HG02938 (cell line): Measurements from ENCODE around the gene MUC20.

Source experiments
- ATAC-seq: cut with Tn5 transposase; IDR thresholded peaks from one replicate; pipeline ENCODE4 v1.9.1; 2021; ENCODE audit warnings: mild to moderate bottlenecking, moderate library complexity; ENCODE audit not compliant: unreplicated experiment

The MUC20 gene

DNA sequence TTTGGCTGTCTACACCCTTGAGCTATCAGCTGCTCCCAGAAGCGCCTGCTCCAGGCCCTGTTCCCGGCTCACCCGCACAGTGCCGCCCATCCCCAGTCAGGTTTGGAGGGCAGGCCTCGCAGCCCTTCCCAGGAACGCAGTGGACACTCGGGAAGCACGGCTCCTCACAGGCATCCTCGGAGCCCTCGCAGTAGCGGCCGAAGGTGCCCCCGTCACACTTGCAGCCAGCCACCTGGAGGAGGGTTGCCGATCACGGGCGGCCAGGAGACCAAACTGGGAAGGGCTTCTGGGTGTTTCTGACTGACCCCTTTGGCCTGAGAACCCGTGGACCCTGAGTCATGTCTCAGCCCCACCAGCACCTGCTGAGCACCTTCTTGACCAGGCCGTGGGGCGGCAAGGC lies 33.4 kb downstream of the MUC20 start:
- no peak for ATAC-seq

- ATAC-seq = no peak
These were observed 34.1 kb downstream of the MUC20 start for GRCh38 chr3:195754906-195755305.

- no peak for ATAC-seq
These were observed 34.6 kb downstream of the MUC20 start for GRCh38 chr3:195755391-195755790.

- ATAC-seq = no peak
These were observed 35.3 kb downstream of the MUC20 start for GRCh38 chr3:195755791-195756676.

DNA sequence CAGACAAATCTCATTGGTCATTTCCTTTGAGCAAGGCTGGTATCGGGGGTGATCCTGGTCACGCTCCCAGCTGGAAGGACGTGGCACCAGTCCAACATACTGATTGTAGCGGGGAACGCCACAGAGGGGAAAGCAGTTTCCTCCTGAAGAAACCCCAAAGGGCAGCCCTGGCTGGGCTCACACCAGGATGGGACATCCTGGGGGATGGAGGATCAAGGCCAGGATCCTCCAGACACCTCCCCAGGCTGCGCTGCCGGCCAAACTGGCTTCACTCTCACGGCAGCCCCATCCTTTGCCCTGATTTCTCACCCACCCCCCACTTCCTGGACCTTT lies 36.6 kb downstream of the MUC20 start:
- no peak for ATAC-seq

- ATAC-seq = no peak
These were observed 37.0 kb downstream of the MUC20 start for GRCh38 chr3:195757827-195758226.

- no peak for ATAC-seq
These were observed 38.1 kb downstream of the MUC20 start for GRCh38 chr3:195758721-195759353.

DNA sequence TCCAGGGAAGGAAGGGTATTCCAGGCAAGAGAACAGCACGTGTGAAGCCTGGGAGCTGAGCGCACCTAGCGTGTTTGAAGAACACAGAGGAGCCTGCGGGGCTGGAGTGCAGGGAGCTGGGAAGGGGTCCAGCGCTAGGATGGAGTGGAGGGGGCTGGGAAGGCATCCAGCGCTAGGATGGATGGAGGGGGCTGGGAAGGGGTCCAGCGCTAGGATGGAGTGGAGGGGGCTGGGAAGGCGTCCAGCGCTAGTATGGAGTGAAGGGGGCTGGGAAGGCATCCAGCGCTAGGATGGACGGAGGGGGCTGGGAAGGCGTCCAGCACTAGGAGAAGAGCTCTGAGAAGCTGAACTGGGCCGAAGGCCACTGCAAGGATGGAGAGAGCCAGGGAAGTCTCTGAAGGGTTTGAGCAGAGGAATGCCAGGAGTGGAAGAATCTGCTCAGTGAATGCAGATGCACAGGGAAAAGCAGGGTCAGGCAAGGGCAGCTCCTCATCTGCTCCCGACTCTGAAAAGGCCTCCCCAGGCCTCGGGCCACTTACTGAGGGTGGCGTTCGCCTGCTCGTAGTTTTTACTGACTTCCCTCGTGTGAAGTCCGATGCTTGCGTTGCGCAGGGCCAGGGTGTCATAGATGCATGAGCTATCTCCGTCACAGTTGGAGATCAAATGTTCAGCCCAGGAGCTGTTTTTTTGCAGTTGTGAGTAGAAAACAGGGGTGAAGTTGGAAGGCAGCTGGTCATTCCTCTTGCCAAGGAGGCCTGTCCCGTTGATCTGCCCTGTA lies 39.8 kb downstream of the MUC20 start:
- no peak for ATAC-seq

GRCh38 chr3:195761123-195761566 lies 40.4 kb downstream of the MUC20 start:
- ATAC-seq = no peak

GRCh38 chr3:195761567-195762248 lies 40.9 kb downstream of the MUC20 start:
- ATAC-seq = no peak

- no peak for ATAC-seq
These were observed 41.4 kb downstream of the MUC20 start for GRCh38 chr3:195762249-195762585.

DNA sequence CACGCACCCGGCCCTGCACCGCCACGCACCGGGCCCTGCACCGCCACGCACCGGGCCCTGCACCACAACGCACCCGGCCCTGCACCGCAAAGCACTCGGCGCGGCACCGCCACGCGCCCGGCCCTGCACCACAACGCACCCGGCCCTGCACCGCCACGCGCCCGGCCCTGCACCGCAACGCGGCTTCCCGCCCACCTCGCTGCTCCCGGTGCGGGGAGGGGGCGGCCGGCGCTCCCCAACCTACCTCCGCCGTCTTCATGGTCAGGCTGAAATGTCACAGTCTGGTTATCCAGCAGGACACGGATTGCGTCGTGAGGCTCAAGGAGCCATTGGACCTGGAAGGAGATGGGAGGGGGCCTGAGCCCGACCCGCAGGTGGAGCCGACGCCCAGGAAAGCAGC lies 41.8 kb downstream of the MUC20 start:
- ATAC-seq = no peak

- no peak for ATAC-seq
These were observed 42.5 kb downstream of the MUC20 start for GRCh38 chr3:195763076-195763830.

DNA sequence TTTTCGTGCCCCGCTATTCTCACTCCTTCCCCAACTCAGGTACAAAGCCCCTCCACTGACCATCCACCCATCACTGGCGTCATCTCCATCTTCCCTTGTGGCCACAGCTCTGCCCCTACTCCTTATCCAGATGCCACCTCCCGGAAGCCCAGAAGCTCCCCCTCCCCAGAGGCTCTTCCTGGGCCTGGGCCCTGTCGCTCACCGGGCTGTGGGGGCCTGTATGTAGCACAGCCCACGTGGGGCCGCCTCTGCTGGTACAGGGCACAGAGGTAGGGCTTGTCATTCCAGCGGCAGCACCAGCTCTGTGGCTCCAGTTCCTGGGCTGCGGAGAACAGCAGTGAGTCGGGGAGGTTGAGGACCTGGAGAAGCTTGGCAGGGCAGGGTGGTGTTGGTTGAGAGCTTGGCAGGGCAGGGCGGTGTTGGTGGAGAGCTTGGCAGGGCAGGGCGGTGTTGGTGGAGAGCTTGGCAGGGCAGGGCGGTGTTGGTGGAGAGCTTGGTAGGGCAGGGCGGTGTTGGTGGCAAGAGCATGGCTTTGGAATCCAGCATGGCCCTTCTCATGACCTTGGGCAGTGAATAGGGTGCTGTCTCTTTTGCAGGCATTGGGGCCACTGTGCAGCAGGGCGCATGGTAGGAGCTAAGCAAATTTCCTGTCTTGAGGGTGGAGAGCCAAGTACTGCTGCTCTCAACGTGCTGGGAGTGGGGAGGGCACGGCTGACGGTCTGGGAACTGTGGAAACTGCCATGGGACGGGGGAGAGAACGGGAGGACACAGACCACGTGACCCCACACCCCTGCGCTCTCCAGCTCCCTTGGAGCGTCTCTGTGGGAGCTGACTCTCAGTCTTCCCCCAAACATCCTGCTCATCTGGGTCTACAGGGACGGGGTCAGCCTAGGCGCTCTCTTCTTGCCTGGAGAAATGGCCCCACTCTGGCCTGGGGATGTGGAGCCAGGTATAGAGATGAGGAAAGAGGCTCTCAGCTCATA lies 43.4 kb downstream of the MUC20 start:
- no peak for ATAC-seq

GRCh38 chr3:195764961-195765706 lies 44.4 kb downstream of the MUC20 start:
- ATAC-seq = no peak

- ATAC-seq = no peak
These were observed 45.9 kb downstream of the MUC20 start for GRCh38 chr3:195766671-195767070.

DNA sequence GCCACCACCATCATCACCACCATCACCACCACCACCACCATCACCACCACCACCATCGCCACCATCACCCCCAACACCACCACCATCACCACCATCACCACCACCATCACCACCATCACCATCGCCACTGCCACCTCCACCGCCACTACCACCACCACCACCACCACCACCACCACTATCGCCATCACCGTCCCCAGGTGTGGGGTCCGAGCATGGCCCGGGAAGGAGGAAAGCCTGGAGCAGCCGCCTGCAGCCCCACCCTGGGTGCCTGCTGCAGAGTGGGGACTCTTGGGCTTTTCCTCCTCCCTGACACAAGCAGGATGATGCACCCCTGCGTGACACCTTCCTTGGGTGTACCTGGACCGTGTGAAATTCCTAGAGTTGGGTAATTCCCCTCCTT lies 47.0 kb downstream of the MUC20 start:
- ATAC-seq = no peak

- no peak for ATAC-seq
These were observed 47.6 kb downstream of the MUC20 start for GRCh38 chr3:195768414-195768813.
